CD4-positive, alpha-beta T cell treated with Interleukin-15 for 1 hour (primary cell): ENCODE measurements around the gene ADAP2.
A peak's percentile ranks its signal among the peaks of the same experiment; 100 is the strongest.
"Not testable (repeated sequence)": the region's sequence is repeated elsewhere in the genome, so short reads cannot be mapped to it uniquely, and the experiment has no call there.

Source experiments
- DNase-seq: peaks from one replicate; pipeline ENCODE4 v3.0.0-alpha.2; 2020

ADAP2 gene

GRCh38 chr17:30970831-30971567 lies 49.3 kb downstream of the ADAP2 start, which contains the start of gene RNF135:
Gene RNF135, plus strand, starts transcription at chr17:30971039. Its CDS starts 35 bp downstream, at chr17:30971074.
- DNase-seq: peak; percentile 68

- peak; percentile 33 for DNase-seq
Observed at GRCh38 chr17:30975042-30975820, 53.5 kb downstream of the ADAP2 start.

DNA sequence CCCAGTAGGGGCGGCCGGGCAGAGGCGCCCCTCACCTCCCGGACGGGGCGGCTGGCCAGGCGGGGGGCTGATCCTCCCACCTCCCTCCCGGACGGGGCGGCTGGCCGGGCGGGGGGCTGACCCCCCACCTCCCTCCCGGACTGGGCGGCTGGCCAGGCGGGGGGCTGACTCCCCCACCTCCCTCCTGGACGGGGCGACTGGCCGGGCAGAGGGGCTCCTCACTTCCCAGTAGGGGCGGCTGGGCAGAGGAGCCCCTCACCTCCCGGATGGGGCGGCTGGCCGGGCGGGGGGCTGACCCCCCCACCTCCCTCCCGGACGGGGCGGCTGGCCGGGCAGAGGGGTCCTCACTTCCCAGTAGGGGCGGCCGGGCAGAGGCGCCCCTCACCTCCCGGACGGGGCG lies 58.2 kb downstream of the ADAP2 start:
- DNase-seq: not testable (repeated sequence)

DNA sequence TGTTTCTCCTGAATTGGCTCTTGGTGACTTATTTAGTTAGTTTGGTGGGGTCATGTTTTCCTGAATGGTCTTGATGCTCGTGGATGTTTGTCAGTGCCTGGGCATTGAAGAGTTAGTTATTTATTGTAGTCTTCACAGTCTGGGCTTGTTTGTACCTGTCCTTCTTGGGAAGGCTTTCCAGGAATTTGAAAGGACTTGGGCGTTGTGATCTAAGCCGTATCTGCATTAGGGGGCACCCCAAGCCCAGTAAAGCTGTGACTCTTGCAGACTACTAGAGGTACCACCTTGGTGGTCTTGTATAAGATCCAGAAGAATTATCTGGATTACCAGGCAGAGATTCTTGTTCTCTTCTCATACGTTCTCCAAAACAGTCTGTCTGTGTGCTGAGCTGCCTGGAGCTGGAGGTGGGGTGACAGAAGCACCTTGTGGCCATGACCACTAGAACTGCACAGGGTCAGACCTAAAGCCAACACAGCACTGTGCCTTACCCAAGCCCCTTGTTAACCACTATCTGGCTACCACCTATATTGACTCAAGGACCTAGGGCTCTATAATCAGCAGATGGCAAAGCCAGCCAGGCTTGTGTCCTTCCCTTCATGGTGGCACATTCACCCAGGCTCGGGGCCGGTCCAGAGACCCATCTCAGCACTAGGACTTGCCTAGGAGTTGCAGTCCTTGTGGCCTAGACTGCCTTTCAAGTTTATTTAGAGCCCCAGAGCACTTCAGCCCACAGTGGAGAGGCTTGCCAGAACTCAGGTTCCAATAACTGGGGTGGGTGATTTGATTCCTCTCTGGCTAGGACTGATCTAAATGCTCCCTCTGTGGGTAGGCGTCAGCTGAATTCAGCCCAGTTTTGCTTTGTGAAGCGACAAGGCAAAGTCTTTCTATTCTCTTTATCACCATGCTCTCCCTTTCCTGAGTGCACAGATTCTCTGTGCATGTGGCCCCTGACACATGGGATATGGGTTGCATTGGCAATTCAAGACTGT lies 60.1 kb downstream of the ADAP2 start:
- no peak for DNase-seq

- DNase-seq: no peak
Observed at GRCh38 chr17:30982855-30983254, 61.1 kb downstream of the ADAP2 start.

DNA sequence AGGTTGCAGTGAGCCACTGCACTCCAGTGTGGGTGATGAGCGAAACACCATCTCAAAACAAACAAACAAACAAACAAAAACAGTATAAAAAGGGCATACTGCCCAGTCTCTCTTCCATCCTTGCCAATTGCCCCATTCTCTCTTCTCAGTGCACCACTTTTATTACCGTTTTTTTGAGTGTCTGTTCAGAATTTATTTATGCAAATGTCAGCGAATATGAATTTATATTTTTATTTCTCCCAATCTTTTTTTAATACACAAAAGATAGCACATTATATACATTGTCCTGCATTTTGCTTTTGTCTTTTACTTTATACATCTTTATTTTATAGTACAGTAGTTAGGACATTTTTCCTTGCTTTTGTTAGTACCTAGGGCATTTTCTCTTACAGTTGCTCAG lies 68.7 kb downstream of the ADAP2 start:
- no peak for DNase-seq

- no peak for DNase-seq
Observed at GRCh38 chr17:30992551-30992950, 70.8 kb downstream of the ADAP2 start.

DNA sequence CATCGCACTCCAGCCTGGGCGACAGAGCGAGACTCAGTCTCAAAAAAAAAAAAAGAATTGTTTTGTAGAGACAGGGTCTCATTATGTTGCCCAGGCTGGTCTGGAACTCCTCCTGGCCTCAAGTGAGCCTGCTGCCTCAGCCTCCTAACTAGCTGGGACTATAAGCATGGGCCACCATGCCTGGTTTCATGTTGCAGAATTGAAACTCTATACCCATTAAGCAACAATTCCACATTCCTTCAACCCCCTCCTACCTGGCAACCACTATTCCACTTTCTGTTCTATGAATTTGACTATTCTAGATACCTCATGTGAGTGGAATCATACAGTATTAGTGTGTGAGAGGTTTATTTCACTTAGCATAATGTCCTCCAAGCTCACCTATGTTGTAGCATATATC lies 73.6 kb downstream of the ADAP2 start:
- DNase-seq: no peak

DNA sequence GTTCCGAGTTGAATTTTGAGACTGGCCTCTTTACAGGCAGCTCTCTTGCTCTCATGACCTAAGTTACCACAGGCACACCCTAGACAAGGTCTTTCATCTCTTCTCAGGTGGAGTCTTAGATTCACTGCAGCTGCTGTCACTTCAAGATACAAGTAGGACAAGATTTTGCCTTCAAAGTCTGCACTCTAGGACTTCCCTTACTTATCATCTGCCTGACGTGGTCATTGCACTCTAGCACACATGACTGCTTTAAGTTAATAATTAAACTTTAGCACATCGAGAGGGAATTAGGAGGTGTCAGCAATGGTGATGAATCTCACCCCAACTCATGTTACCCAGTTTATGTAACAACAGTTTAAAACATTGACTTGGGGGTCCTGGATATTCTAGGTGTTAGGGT lies 74.7 kb downstream of the ADAP2 start:
- DNase-seq: no peak

DNA sequence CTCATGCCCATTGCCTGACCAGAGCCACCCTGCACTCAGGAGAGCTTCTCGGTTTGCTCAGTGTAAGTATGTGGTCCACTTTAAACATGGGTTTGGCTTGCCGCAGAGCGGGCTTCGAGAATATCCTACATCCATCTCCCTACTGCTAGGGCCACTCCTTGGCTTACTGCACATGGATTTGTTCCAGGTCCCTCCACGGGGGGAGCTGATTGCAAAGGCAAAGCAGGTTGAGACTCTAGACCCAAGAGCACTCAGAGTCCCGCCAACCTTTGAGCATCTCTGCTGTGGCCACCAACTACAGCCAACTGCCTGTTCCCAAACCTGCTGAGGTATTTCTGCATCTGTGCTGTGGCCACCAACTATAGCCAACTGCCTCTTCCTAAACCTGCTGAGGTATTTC lies 75.5 kb downstream of the ADAP2 start:
- no peak for DNase-seq

- no peak for DNase-seq
Observed at GRCh38 chr17:30997842-30998241, 76.1 kb downstream of the ADAP2 start.

GRCh38 chr17:31002047-31002446 lies 80.3 kb downstream of the ADAP2 start:
- no peak for DNase-seq

DNA sequence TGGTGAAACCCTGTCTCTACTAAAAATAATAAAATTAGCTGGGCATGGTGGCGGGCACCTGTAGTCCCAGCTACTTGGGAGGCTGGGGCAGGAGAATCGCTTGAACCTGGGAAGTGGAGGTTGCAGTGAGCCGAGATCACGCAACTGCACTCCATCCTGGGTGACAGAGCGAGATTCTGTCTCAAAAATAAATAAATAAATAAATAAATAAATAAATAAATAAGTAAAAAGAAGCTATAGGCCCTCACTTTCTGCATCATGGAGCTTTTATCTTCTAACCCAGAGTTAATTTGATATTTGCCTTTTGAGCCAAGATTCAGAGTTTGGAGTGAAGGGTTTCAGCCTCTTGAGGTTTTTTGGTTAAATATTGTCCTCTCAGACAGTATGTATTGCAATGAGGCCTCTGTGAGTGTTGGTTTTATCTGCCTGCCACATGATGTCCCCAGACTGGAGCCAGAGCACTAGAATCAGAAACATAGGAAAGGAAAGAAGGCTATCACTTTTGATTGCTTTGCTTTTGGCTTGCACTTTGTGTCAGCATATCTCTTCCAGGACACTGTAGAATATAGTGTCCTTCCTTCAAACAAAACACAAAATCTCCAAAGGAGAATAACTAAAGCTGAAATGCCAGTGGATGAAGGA lies 81.6 kb downstream of the ADAP2 start:
- DNase-seq: no peak

- no peak for DNase-seq
Observed at GRCh38 chr17:31004160-31004559, 82.4 kb downstream of the ADAP2 start.

DNA sequence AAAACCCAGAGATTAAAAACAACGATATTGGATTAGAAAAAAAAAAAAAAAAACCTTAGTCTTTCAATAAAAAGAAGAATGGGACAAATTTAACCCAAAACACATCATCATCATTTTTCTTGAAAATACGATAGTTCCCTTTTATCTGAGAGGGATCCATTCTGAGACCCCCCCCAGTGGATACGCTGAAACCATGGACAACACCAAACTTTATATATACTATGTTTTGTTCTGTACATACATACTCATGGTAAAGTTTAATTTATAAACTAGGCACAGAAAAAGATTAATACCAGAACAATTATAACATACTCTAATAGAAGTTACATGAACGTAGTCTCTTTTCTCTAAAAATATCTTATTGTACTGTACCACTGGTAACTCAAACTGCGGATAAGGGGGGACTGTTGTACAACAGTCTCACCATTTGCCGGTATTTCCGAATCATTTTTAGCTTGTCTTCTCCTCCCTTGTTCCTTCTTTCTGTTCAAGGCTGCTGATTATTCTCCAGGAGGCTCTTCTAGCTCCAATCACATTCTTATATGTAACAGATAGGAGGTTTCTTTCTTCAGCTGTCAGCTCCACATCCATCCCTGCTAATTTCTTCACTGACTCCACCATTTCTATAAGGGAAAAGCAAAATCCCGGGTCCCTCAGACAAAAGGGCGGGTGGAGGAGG lies 86.1 kb downstream of the ADAP2 start:
- DNase-seq: no peak

- peak; percentile 43 for DNase-seq
Observed at GRCh38 chr17:31008374-31009041, 86.8 kb downstream of the ADAP2 start.
